Measurements from ENCODE around the gene CDCA3.

CDCA3 gene

DNA sequence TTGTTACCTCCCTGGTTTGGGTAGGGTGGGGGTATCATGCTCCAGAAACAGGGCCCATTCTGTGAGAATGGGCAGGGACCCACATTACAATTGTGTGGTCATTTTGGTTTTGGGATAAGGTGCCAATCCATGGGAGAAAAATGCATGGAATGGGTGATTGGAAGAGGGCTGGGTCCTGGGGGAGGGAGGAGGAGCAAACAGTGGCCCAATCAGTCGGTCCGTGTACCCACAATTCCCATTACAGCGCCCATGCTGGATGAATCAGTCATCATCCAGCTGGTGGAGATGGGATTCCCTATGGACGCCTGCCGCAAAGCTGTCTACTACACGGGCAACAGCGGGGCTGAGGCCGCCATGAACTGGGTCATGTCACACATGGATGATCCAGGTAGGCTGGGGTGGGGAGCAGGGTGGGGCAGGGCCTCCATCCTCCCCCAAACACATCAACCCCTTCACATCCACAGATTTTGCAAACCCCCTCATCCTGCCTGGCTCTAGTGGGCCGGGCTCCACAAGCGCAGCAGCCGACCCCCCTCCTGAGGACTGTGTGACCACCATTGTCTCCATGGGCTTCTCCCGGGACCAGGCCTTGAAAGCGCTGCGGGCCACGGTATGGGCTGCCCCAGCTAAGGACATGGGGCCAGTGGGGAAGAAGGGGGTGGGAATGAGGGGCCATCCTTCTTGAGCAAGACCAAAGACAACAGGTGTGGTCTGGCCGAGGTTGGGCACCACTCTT, 12.7 kb upstream of the CDCA3 start:
- TF ChIP-seq, protein P1, sequence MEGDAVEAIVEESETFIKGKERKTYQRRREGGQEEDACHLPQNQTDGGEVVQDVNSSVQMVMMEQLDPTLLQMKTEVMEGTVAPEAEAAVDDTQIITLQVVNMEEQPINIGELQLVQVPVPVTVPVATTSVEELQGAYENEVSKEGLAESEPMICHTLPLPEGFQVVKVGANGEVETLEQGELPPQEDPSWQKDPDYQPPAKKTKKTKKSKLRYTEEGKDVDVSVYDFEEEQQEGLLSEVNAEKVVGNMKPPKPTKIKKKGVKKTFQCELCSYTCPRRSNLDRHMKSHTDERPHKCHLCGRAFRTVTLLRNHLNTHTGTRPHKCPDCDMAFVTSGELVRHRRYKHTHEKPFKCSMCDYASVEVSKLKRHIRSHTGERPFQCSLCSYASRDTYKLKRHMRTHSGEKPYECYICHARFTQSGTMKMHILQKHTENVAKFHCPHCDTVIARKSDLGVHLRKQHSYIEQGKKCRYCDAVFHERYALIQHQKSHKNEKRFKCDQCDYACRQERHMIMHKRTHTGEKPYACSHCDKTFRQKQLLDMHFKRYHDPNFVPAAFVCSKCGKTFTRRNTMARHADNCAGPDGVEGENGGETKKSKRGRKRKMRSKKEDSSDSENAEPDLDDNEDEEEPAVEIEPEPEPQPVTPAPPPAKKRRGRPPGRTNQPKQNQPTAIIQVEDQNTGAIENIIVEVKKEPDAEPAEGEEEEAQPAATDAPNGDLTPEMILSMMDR (IDR thresholded peaks at IDR 0.05; ENCODE audit: extremely low read depth, insufficient read depth, missing control alignments) = no peak
- in situ Hi-C loops (cut with MboI; ENCODE audit: low pct_unique_long_range_greater_than_20kb, low sequenced_read_pairs, unreplicated experiment) = no loop called here
- no peak for DNase-seq (ENCODE audit: low spot score)

DNA sequence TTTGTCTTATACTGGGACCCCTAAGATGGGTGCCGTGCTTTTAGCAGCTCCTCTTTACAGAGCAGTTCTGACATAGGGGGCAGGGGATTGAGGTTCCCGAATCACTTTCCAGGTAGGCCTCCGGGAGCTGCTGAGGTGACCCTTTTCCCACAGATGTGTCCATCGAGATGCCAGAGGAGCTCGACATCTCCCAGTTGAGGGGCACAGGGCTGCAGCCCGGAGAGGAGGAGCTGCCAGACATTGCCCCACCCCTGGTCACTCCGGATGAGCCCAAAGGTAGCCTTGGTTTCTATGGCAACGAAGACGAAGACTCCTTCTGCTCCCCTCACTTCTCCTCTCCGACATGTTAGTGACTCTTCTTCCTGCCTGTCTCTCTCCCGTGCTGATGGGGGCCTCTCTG, 11.9 kb upstream of the CDCA3 start:
- DNase-seq (ENCODE audit: low spot score) = no peak
- TF ChIP-seq, protein P1 (IDR thresholded peaks at IDR 0.05; ENCODE audit: extremely low read depth, insufficient read depth, missing control alignments) = no peak
- in situ Hi-C loops (cut with MboI; ENCODE audit: low pct_unique_long_range_greater_than_20kb, low sequenced_read_pairs, unreplicated experiment) = no loop called here

DNA sequence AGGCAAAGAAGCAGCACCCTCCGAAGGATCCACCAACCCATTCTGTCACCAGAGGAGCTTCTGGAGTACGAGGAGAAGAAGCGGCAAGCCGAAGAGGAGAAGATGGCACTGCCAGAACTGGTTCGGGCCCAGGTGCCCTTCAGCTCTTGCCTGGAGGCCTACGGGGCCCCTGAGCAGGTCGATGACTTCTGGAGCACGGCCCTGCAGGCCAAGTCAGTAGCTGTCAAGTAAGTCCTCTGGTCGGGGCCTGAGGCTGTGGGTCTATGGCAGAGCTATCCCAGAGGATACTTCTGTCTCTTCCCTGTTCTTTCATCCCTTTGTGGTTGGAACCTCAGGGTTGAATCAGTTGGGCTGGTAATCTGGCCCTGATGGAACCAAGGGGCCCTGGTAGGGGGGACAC, 10.3 kb upstream of the CDCA3 start:
- in situ Hi-C loops (cut with MboI; ENCODE audit: low pct_unique_long_range_greater_than_20kb, low sequenced_read_pairs, unreplicated experiment) = no loop called here
- DNase-seq (ENCODE audit: low spot score) = no peak
- TF ChIP-seq, protein P1 (IDR thresholded peaks at IDR 0.05; ENCODE audit: extremely low read depth, insufficient read depth, missing control alignments) = no peak

DNA sequence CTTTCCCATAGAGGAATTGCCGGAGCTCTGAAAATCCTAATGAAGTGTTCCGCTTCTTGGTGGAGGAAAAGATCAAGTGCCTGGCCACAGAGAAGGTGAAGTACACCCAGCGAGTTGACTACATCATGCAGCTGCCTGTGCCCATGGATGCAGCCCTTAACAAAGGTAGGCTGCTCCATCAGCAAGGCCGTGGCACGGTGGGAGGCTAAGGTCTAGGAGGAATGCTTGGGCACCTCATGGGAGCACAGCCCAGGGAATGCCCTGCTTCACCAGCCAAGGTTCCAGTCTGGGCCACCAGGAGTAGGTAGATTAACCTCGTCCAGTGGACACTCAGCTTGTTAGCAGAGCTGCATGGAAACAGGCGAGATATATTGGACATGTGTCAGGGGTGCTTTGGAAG, 9.9 kb upstream of the CDCA3 start:
- TF ChIP-seq, protein P1 (IDR thresholded peaks at IDR 0.05; ENCODE audit: extremely low read depth, insufficient read depth, missing control alignments) = no peak
- DNase-seq (ENCODE audit: low spot score) = no peak
- in situ Hi-C loops (cut with MboI; ENCODE audit: low pct_unique_long_range_greater_than_20kb, low sequenced_read_pairs, unreplicated experiment) = no loop called here

DNA sequence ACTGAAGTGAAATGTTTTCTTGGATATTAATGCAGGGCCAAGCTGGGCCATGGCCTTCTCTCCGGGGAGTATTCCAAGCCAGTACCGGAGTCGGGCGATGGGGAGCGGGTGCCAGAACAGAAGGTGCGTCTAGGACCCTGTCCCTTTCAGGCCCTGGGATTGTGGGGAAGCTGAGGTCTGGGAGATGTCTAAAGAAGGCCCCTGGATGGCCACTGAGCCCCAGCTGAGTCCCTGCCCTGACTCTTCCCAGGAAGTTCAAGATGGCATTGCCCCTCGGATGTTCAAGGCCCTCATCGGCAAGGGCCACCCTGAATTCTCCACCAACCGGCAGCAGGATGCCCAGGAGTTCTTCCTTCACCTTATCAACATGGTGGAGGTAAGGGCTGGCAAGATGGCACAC, 9.0 kb upstream of the CDCA3 start:
- in situ Hi-C loops (cut with MboI; ENCODE audit: low pct_unique_long_range_greater_than_20kb, low sequenced_read_pairs, unreplicated experiment) = no loop called here
- no peak for DNase-seq (ENCODE audit: low spot score)
- TF ChIP-seq, protein P1 (IDR thresholded peaks at IDR 0.05; ENCODE audit: extremely low read depth, insufficient read depth, missing control alignments) = no peak

DNA sequence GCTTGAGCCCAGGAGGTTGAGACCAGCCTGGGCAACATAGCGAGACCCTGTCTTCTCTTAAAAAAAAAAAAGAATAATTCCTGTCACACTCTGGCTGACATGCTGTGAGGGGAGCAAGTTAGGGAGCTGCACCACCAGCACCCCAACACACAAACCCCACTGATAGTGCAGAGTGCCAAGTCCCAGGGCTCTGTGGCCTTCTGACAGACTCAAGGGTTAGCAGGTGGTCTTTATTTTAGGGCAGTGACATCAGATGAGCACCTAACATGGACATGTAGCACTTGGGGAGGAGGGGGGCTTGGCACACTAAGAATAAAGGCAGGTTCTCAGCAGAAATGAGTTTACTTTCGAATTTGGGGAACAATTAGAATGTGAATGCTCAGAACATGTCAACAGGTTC, 7.7 kb upstream of the CDCA3 start:
- in situ Hi-C loops (cut with MboI; ENCODE audit: low pct_unique_long_range_greater_than_20kb, low sequenced_read_pairs, unreplicated experiment) = no loop called here
- DNase-seq (ENCODE audit: low spot score) = no peak
- TF ChIP-seq, protein P1 (IDR thresholded peaks at IDR 0.05; ENCODE audit: extremely low read depth, insufficient read depth, missing control alignments) = no peak

All from GM13977 (cell line).